ENCODE measurements around the gene NTN4.
"Not testable (repeated sequence)": the region's sequence is repeated elsewhere in the genome, so short reads cannot be mapped to it uniquely, and the experiment has no call there.

NTN4 gene

GRCh38 chr12:95677782-95678181 is 112.8 kb downstream of the NTN4 start:
- H3K27ac ChIP-seq (ENCODE audit: low read length); H3K4me1 ChIP-seq (ENCODE audit: control insufficient read depth in 1 of 2, insufficient read depth in 2 of 2, low read length in 2 of 2); H3K9me3 ChIP-seq (ENCODE audit: control insufficient read depth in 1 of 2, low read length in 2 of 2); H3K36me3 ChIP-seq (ENCODE audit: control insufficient read depth in 1 of 2, insufficient read depth in 2 of 2, low read length in 2 of 2); H3K4me3 ChIP-seq (ENCODE audit: low read depth in 1 of 2, low read length in 2 of 2); H3K27me3 ChIP-seq (ENCODE audit: low read depth, low read length): not testable (repeated sequence)

GRCh38 chr12:95674631-95675030 is 115.9 kb downstream of the NTN4 start:
- Histone ChIP-seq H3K4me3 (ENCODE audit: low read depth in 1 of 2, low read length in 2 of 2) (no peak overlapping the region), H3K36me3 (ENCODE audit: control insufficient read depth in 1 of 2, insufficient read depth in 2 of 2, low read length in 2 of 2) (no peaks in the 10 kb centered on the region), H3K9me3 (ENCODE audit: control insufficient read depth in 1 of 2, low read length in 2 of 2) (no peaks in the 10 kb centered on the region), H3K4me1 (ENCODE audit: control insufficient read depth in 1 of 2, insufficient read depth in 2 of 2, low read length in 2 of 2) (peaks cover 0 to 8% of the 10 kb centered on the region in 2 donors), H3K27ac (ENCODE audit: low read length) (no peak overlapping the region), H3K27me3 (ENCODE audit: low read depth, low read length) (no peaks in the 10 kb centered on the region)

GRCh38 chr12:95674163-95674562 is 116.4 kb downstream of the NTN4 start:
- Histone ChIP-seq H3K4me1 (ENCODE audit: control insufficient read depth in 1 of 2, insufficient read depth in 2 of 2, low read length in 2 of 2) (peaks cover 0 to 8% of the 10 kb centered on the region in 2 donors), H3K9me3 (ENCODE audit: control insufficient read depth in 1 of 2, low read length in 2 of 2) (no peaks in the 10 kb centered on the region), H3K4me3 (ENCODE audit: low read depth in 1 of 2, low read length in 2 of 2) (no peak overlapping the region), H3K27me3 (ENCODE audit: low read depth, low read length) (no peaks in the 10 kb centered on the region), H3K27ac (ENCODE audit: low read length) (no peak overlapping the region), H3K36me3 (ENCODE audit: control insufficient read depth in 1 of 2, insufficient read depth in 2 of 2, low read length in 2 of 2) (no peaks in the 10 kb centered on the region)

- peaks cover 0 to 8% of the 10 kb centered on the region in 2 donors for H3K4me1 ChIP-seq (ENCODE audit: control insufficient read depth in 1 of 2, insufficient read depth in 2 of 2, low read length in 2 of 2)
- H3K9me3 ChIP-seq (ENCODE audit: control insufficient read depth in 1 of 2, low read length in 2 of 2), result no peaks in the 10 kb centered on the region
- no peak overlapping the region for H3K4me3 ChIP-seq (ENCODE audit: low read depth in 1 of 2, low read length in 2 of 2)
- H3K27ac ChIP-seq (ENCODE audit: low read length), result no peak overlapping the region
- H3K36me3 ChIP-seq (ENCODE audit: control insufficient read depth in 1 of 2, insufficient read depth in 2 of 2, low read length in 2 of 2), result no peaks in the 10 kb centered on the region
- H3K27me3 ChIP-seq (ENCODE audit: low read depth, low read length), result no peaks in the 10 kb centered on the region
These were observed 117.0 kb downstream of the NTN4 start for GRCh38 chr12:95673576-95673975.

- Histone ChIP-seq H3K4me3 (ENCODE audit: low read depth in 1 of 2, low read length in 2 of 2) (no peak overlapping the region), H3K4me1 (ENCODE audit: control insufficient read depth in 1 of 2, insufficient read depth in 2 of 2, low read length in 2 of 2) (peaks cover 0 to 8% of the 10 kb centered on the region in 2 donors), H3K9me3 (ENCODE audit: control insufficient read depth in 1 of 2, low read length in 2 of 2) (no peaks in the 10 kb centered on the region), H3K27me3 (ENCODE audit: low read depth, low read length) (no peaks in the 10 kb centered on the region), H3K36me3 (ENCODE audit: control insufficient read depth in 1 of 2, insufficient read depth in 2 of 2, low read length in 2 of 2) (no peaks in the 10 kb centered on the region), H3K27ac (ENCODE audit: low read length) (no peak overlapping the region)
These were observed 118.4 kb downstream of the NTN4 start for GRCh38 chr12:95672166-95672565.

- H3K27ac ChIP-seq (ENCODE audit: low read length), result no peak overlapping the region
- H3K4me3 ChIP-seq (ENCODE audit: low read depth in 1 of 2, low read length in 2 of 2), result no peak overlapping the region
- no peaks in the 10 kb centered on the region for H3K9me3 ChIP-seq (ENCODE audit: control insufficient read depth in 1 of 2, low read length in 2 of 2)
- no peaks in the 10 kb centered on the region for H3K36me3 ChIP-seq (ENCODE audit: control insufficient read depth in 1 of 2, insufficient read depth in 2 of 2, low read length in 2 of 2)
- peaks cover 0 to 8% of the 10 kb centered on the region in 2 donors for H3K4me1 ChIP-seq (ENCODE audit: control insufficient read depth in 1 of 2, insufficient read depth in 2 of 2, low read length in 2 of 2)
- no peaks in the 10 kb centered on the region for H3K27me3 ChIP-seq (ENCODE audit: low read depth, low read length)
These were observed 119.3 kb downstream of the NTN4 start for GRCh38 chr12:95671265-95671664.

- no peaks in the 10 kb centered on the region for H3K9me3 ChIP-seq (ENCODE audit: control insufficient read depth in 1 of 2, low read length in 2 of 2)
- no peak overlapping the region for H3K27ac ChIP-seq (ENCODE audit: low read length)
- no peaks in the 10 kb centered on the region for H3K27me3 ChIP-seq (ENCODE audit: low read depth, low read length)
- H3K4me1 ChIP-seq (ENCODE audit: control insufficient read depth in 1 of 2, insufficient read depth in 2 of 2, low read length in 2 of 2), result no peaks in the 10 kb centered on the region
- no peaks in the 10 kb centered on the region for H3K36me3 ChIP-seq (ENCODE audit: control insufficient read depth in 1 of 2, insufficient read depth in 2 of 2, low read length in 2 of 2)
- no peak overlapping the region for H3K4me3 ChIP-seq (ENCODE audit: low read depth in 1 of 2, low read length in 2 of 2)
These were observed 127.0 kb downstream of the NTN4 start for GRCh38 chr12:95663525-95663924.

GRCh38 chr12:95661360-95661759 is 129.2 kb downstream of the NTN4 start:
- no peaks in the 10 kb centered on the region for H3K9me3 ChIP-seq (ENCODE audit: control insufficient read depth in 1 of 2, low read length in 2 of 2)
- no peaks in the 10 kb centered on the region for H3K4me1 ChIP-seq (ENCODE audit: control insufficient read depth in 1 of 2, insufficient read depth in 2 of 2, low read length in 2 of 2)
- H3K27me3 ChIP-seq (ENCODE audit: low read depth, low read length), result no peaks in the 10 kb centered on the region
- no peak overlapping the region for H3K4me3 ChIP-seq (ENCODE audit: low read depth in 1 of 2, low read length in 2 of 2)
- H3K36me3 ChIP-seq (ENCODE audit: control insufficient read depth in 1 of 2, insufficient read depth in 2 of 2, low read length in 2 of 2), result no peaks in the 10 kb centered on the region
- H3K27ac ChIP-seq (ENCODE audit: low read length), result no peak overlapping the region

- no peak overlapping the region for H3K27ac ChIP-seq (ENCODE audit: low read length)
- H3K4me3 ChIP-seq (ENCODE audit: low read depth in 1 of 2, low read length in 2 of 2), result no peak overlapping the region
- no peaks in the 10 kb centered on the region for H3K4me1 ChIP-seq (ENCODE audit: control insufficient read depth in 1 of 2, insufficient read depth in 2 of 2, low read length in 2 of 2)
- no peaks in the 10 kb centered on the region for H3K9me3 ChIP-seq (ENCODE audit: control insufficient read depth in 1 of 2, low read length in 2 of 2)
- no peaks in the 10 kb centered on the region for H3K27me3 ChIP-seq (ENCODE audit: low read depth, low read length)
- H3K36me3 ChIP-seq (ENCODE audit: control insufficient read depth in 1 of 2, insufficient read depth in 2 of 2, low read length in 2 of 2), result no peaks in the 10 kb centered on the region
These were observed 132.2 kb downstream of the NTN4 start for GRCh38 chr12:95658386-95658785.

- not testable (repeated sequence) for H3K27ac ChIP-seq (ENCODE audit: low read length); H3K4me3 ChIP-seq (ENCODE audit: low read depth in 1 of 2, low read length in 2 of 2); H3K4me1 ChIP-seq (ENCODE audit: control insufficient read depth in 1 of 2, insufficient read depth in 2 of 2, low read length in 2 of 2); H3K9me3 ChIP-seq (ENCODE audit: control insufficient read depth in 1 of 2, low read length in 2 of 2); H3K36me3 ChIP-seq (ENCODE audit: control insufficient read depth in 1 of 2, insufficient read depth in 2 of 2, low read length in 2 of 2); H3K27me3 ChIP-seq (ENCODE audit: low read depth, low read length)
These were observed 135.9 kb downstream of the NTN4 start for GRCh38 chr12:95654665-95655064.

GRCh38 chr12:95653771-95654546 is 136.6 kb downstream of the NTN4 start:
- Histone ChIP-seq H3K36me3 (ENCODE audit: control insufficient read depth in 1 of 2, insufficient read depth in 2 of 2, low read length in 2 of 2) (no peaks in the 10 kb centered on the region), H3K4me1 (ENCODE audit: control insufficient read depth in 1 of 2, insufficient read depth in 2 of 2, low read length in 2 of 2) (no peaks in the 10 kb centered on the region), H3K9me3 (ENCODE audit: control insufficient read depth in 1 of 2, low read length in 2 of 2) (no peaks in the 10 kb centered on the region), H3K27me3 (ENCODE audit: low read depth, low read length) (no peaks in the 10 kb centered on the region), H3K27ac (ENCODE audit: low read length) (no peak overlapping the region), H3K4me3 (ENCODE audit: low read depth in 1 of 2, low read length in 2 of 2) (no peak overlapping the region)

GRCh38 chr12:95651681-95652080 is 138.9 kb downstream of the NTN4 start:
- Histone ChIP-seq H3K27ac (ENCODE audit: low read length) (no peak overlapping the region), H3K36me3 (ENCODE audit: control insufficient read depth in 1 of 2, insufficient read depth in 2 of 2, low read length in 2 of 2) (no peaks in the 10 kb centered on the region), H3K27me3 (ENCODE audit: low read depth, low read length) (no peaks in the 10 kb centered on the region), H3K4me1 (ENCODE audit: control insufficient read depth in 1 of 2, insufficient read depth in 2 of 2, low read length in 2 of 2) (no peaks in the 10 kb centered on the region), H3K4me3 (ENCODE audit: low read depth in 1 of 2, low read length in 2 of 2) (no peak overlapping the region), H3K9me3 (ENCODE audit: control insufficient read depth in 1 of 2, low read length in 2 of 2) (no peaks in the 10 kb centered on the region)

Measured in muscle layer of duodenum (tissue), 2 donors.